Smooth muscle cell of the coronary artery (primary cell): ENCODE results near the gene ZBTB12. TPM values are rescaled to one million over a fixed set of nuclear protein-coding genes. Genes with fewer than 3 reads are reported as not detected.

Experiments used
- total RNA-seq: library from RNA; depleted of rRNA; stranded (reverse); fragments of >200 nt; gene quantifications from 2 replicates; pipeline ENCODE4 v1.2.3, GENCODE V29; 2014; ENCODE audit warnings: low replicate concordance

ZBTB12 gene, protein sequence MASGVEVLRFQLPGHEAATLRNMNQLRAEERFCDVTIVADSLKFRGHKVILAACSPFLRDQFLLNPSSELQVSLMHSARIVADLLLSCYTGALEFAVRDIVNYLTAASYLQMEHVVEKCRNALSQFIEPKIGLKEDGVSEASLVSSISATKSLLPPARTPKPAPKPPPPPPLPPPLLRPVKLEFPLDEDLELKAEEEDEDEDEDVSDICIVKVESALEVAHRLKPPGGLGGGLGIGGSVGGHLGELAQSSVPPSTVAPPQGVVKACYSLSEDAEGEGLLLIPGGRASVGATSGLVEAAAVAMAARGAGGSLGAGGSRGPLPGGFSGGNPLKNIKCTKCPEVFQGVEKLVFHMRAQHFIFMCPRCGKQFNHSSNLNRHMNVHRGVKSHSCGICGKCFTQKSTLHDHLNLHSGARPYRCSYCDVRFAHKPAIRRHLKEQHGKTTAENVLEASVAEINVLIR
- 6.2 and 12.4 TPM in 2 replicates for total RNA-seq

DNA sequence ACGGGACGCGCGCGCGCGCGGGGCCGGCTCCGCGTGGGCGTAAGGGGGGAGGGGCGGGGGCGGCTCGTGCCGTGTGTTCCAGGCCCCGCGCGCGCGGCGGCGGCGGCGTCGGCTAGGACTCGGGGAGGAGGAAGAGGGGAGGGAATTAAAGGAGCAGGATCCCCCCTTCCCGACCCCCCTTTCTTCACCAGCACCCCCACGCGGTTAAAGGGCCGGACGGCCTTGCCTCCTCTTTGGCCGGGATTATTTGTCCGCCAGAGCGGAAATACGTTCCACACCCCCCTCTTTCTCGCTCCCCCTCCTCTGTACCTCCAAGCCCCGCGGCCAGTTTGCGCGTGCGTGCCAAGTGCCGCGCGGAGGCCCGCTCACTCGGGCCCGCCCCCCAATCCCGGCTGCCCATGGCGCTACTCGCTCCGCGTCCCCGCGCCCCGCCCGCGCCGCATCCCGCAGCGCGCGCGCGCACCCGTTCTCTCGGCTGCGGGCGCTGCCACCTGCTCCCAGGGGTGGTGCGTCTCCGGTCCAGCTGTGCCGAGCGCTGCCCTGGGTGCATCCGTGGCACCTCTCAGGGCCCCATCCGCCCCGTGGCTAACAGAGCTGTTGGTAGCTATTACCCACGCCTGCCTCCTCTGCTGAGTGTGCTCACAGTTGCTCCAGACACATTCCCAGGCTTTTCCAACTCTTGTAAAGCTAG lies at the start of gene ZBTB12:
ZBTB12 (minus strand) TSS at position 134 of the 691 bp plus-strand sequence. CDS start 781 bp downstream, outside the sequence.

DNA sequence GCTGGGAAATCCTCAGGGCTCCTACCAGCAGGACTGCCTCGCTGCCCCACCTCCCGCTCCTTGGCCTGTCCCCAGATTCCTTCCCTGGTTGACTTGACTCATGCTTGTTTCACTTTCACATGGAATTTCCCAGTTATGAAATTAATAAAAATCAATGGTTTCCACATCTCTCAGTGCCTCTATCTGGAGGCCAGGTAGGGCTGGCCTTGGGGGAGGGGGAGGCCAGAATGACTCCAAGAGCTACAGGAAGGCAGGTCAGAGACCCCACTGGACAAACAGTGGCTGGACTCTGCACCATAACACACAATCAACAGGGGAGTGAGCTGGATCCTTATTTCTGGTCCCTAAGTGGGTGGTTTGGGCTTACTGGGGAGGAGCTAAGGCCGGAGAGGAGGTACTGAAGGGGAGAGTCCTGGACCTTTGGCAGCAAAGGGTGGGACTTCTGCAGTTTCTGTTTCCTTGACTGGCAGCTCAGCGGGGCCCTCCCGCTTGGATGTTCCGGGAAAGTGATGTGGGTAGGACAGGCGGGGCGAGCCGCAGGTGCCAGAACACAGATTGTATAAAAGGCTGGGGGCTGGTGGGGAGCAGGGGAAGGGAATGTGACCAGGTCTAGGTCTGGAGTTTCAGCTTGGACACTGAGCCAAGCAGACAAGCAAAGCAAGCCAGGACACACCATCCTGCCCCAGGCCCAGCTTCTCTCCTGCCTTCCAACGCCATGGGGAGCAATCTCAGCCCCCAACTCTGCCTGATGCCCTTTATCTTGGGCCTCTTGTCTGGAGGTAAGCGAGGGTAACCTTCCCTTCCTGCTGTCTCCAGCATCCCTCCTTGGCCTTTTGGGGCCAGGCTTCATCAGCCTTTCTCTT lies 43.9 kb upstream of the ZBTB12 start, which contains the start of gene CFB:
CFB (plus strand) TSS at position 589 of the 863 bp plus-strand sequence; CDS start at position 716, 127 bp downstream.

DNA sequence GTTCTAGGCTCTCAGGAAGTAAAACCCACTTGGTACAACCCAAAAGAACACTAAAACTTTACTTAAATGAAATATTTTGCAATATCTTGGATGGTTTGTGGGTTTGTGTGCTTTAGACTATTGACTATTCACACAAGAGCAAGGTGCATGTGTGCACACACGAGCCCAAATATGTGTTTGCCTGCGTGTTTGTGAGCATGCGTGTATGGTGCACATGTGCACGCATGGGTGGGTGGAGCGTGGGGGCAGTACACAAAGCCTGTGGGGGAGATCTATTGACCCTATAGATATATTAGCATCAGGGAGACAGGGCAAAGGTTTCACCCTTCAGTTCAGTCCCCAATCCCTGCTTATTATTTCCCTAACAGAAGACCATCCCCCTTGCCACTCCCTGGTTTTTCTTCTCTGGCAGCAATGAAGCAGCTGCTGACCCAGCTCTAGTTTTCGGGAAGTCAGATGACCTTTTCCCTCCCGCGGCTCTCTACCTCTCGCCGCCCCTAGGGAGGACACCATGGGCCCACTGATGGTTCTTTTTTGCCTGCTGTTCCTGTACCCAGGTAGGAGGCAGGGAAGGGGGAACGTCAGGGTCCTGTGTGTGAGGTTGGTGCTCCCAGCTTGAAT lies 25.5 kb upstream of the ZBTB12 start, which contains the start of gene C2:
C2 (plus strand) TSS at position 476 of the 621 bp plus-strand sequence; CDS start at position 512, 36 bp downstream.

DNA sequence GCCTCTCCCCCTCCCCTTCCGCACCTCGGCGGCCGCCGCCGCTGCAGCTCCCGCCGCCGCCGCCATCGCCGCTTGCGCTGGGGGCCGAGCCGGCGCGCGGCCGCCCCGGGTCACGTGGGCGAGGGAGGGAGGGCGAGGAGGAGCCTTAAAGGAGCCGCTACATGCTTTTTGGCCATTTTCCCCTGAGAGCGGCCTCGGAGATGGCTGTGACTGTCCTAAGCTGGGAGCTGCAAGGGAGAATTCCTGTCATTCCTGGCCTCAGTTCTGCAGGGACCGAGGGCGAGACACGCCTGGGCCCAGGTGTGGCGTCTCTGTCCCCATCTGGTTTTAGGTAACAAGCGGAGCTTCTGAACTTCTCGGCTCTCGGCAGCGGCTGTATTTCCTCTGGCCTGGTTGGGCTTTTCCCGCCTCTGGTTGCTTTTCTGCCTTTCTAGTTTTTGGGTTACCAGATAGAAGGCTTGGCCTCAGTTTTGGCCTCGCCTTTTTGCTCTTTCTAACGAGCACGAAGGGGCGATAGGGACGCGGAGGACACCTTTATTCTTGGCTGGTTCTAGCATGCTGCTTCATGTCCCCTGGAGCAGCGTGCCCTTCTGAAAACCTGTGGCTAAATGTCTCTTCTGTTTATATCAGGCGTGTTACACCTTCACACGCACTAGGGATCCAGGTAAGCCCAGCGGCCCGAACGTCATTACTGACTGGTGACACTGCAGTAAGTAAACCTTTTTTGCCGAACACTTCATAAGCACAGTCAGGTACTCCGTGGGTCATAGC lies 4.1 kb downstream of the ZBTB12 start, which contains the start of gene EHMT2:
EHMT2 (minus strand) TSS at position 87 of the 771 bp plus-strand sequence; CDS start at position 66, 21 bp downstream.

DNA sequence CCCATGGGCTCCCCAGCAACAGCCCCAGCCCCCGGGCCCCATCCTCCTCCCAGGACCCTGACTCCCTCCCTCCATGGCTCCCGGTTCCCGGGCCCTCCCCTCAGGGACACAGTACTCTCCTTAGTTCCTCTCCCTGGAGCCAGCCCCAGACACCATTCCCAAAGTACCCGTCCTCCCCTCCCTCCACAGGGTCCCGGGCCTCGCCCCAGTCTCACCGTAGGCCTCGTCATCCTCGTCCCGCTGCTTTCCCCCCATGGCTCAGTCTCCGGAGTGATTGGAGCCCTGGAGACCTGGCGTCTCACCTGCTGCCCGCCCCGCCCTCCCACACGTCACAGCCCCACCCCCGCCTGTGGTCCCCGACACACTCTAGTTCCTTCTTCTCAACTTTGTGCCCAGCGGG lies 23.2 kb downstream of the ZBTB12 start, which contains the start of gene SLC44A4:
SLC44A4 (minus strand) TSS at position 272 of the 400 bp plus-strand sequence; CDS start at position 255, 17 bp downstream.

DNA sequence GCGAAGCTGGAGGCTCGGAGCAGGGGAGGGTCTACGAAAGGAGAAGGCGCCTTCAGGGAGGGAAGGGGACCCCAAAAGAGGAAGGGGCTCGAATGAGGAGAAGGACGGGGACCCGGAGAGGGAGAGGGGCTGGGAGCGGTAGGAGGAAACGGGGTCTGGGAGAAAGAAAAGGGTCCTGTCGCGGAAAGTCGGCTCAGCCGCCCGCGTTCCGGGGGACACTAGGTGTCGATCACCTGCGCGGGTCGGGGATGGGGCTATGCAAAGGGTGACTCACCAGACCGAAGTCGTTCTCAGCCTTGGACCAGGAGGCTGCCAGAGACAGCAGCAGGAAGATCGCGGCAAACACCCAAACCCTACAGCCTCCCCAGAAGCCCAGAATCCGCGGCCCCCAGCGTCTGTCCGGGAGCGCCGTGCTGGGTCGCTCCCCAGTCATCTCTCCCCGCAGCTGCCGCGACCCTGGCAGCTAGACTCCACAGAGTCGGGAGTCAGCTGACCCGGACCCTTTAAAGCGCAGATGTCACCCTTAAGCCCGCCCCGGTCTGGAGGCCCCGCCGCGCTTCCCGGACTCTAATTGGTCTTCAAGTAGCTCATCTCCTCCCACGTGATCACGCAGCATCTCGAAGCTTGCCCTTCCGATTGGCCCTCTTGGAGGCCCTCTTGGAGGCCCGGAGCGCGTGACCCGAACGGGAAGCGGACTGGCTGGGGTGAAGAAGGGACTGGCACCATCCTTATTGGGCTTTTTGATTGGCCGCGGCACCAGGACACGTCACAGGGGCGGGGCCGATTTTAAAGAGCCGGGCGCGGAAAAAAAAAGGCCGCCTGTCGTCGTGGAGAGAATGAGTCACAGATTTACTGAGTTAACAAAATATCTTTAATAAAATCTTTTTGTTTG lies 39.3 kb downstream of the ZBTB12 start, which contains the start of gene NEU1:
NEU1 (minus strand) TSS at position 478 of the 892 bp plus-strand sequence; CDS start at position 433, 45 bp downstream.

Other genes with a start within 250 kb of the ZBTB12 start
- gene BAG6, start 249.4 kb downstream of the ZBTB12 start, total RNA-seq = 54.9 and 100 TPM in 2 replicates
- gene APOM, start 246.2 kb downstream of the ZBTB12 start, total RNA-seq = 0.70 and 1.5 TPM in 2 replicates
- gene C6orf47, start 241.3 kb downstream of the ZBTB12 start, total RNA-seq = 16.6 and 18.2 TPM in 2 replicates
- 6.1 and 13.6 TPM in 2 replicates for gene GPANK1, start 237.1 kb downstream of the ZBTB12 start, total RNA-seq
- gene CSNK2B, start 236.0 kb downstream of the ZBTB12 start, total RNA-seq = 71.1 and 94.1 TPM in 2 replicates
- 2.2 and 4.0 TPM in 2 replicates for gene LY6G5B, start 232.1 kb downstream of the ZBTB12 start, total RNA-seq
- 0.15 TPM in 1 of 2 replicates, not detected in the other for gene LY6G5C, start 221.0 kb downstream of the ZBTB12 start, total RNA-seq
- 51.3 and 104 TPM in 2 replicates for gene ABHD16A, start 198.8 kb downstream of the ZBTB12 start, total RNA-seq
- not detected in 2 replicates for gene LY6G6F, start 195.2 kb downstream of the ZBTB12 start, total RNA-seq
- gene LY6G6D, start 186.7 kb downstream of the ZBTB12 start, total RNA-seq = not detected in 2 replicates
- gene LY6G6C, start 180.3 kb downstream of the ZBTB12 start, total RNA-seq = not detected in 2 replicates
- not detected in 2 replicates for gene MPIG6B, start 178.7 kb downstream of the ZBTB12 start, total RNA-seq
- 108 and 116 TPM in 2 replicates for gene DDAH2, start 172.8 kb downstream of the ZBTB12 start, total RNA-seq
- 395 and 679 TPM in 2 replicates for gene CLIC1, start 165.6 kb downstream of the ZBTB12 start, total RNA-seq
- 2.5 and 4.0 TPM in 2 replicates for gene MSH5, start 162.1 kb downstream of the ZBTB12 start, total RNA-seq
- 0.53 and 0.70 TPM in 2 replicates for gene SAPCD1, start 139.4 kb downstream of the ZBTB12 start, total RNA-seq
- gene VWA7, start 124.8 kb downstream of the ZBTB12 start, total RNA-seq = 0.15 and 0.23 TPM in 2 replicates
- gene VARS1, start 106.3 kb downstream of the ZBTB12 start, total RNA-seq = 37.9 and 59.7 TPM in 2 replicates
- gene LSM2, start 95.1 kb downstream of the ZBTB12 start, total RNA-seq = 24.6 and 27.8 TPM in 2 replicates
- gene HSPA1L, start 86.8 kb downstream of the ZBTB12 start, total RNA-seq = 0.98 and 4.1 TPM in 2 replicates
- 47.1 and 396 TPM in 2 replicates for gene HSPA1A, start 86.5 kb downstream of the ZBTB12 start, total RNA-seq
- 66.7 and 494 TPM in 2 replicates for gene HSPA1B, start 74.3 kb downstream of the ZBTB12 start, total RNA-seq
- gene NEU1, start 39.3 kb downstream of the ZBTB12 start, total RNA-seq = 54.9 and 72.8 TPM in 2 replicates
- gene SLC44A4, start 23.1 kb downstream of the ZBTB12 start, total RNA-seq = not detected in 2 replicates
- gene EHMT2, start 4.4 kb downstream of the ZBTB12 start, total RNA-seq = 41.5 and 175 TPM in 2 replicates
- gene C2, start 25.6 kb upstream of the ZBTB12 start, total RNA-seq = 0.90 and 26.7 TPM in 2 replicates
- 15.0 and 108 TPM in 2 replicates for gene CFB, start 44.0 kb upstream of the ZBTB12 start, total RNA-seq
- 77.8 and 109 TPM in 2 replicates for gene NELFE, start 56.9 kb upstream of the ZBTB12 start, total RNA-seq
- gene SKIC2, start 57.1 kb upstream of the ZBTB12 start, total RNA-seq = 48.6 and 68.8 TPM in 2 replicates
- gene DXO, start 70.1 kb upstream of the ZBTB12 start, total RNA-seq = 6.9 and 12.9 TPM in 2 replicates
- 3.7 and 23.1 TPM in 2 replicates for gene C4A, start 80.0 kb upstream of the ZBTB12 start, total RNA-seq
- gene C4B, start 112.7 kb upstream of the ZBTB12 start, total RNA-seq = 3.2 and 24.0 TPM in 2 replicates
- 0.08 TPM in 1 of 2 replicates, not detected in the other for gene CYP21A2, start 136.3 kb upstream of the ZBTB12 start, total RNA-seq
- 1.1 and 55.9 TPM in 2 replicates for gene TNXB, start 207.3 kb upstream of the ZBTB12 start, total RNA-seq
- 8.6 and 11.2 TPM in 2 replicates for gene ATF6B, start 226.2 kb upstream of the ZBTB12 start, total RNA-seq
- 5.1 TPM in 2 replicates for gene FKBPL, start 228.2 kb upstream of the ZBTB12 start, total RNA-seq
- 0.08 and 0.12 TPM in 2 replicates for gene PRRT1, start 249.9 kb upstream of the ZBTB12 start, total RNA-seq